Measurements from ENCODE around the gene ELFN1.

DNA sequence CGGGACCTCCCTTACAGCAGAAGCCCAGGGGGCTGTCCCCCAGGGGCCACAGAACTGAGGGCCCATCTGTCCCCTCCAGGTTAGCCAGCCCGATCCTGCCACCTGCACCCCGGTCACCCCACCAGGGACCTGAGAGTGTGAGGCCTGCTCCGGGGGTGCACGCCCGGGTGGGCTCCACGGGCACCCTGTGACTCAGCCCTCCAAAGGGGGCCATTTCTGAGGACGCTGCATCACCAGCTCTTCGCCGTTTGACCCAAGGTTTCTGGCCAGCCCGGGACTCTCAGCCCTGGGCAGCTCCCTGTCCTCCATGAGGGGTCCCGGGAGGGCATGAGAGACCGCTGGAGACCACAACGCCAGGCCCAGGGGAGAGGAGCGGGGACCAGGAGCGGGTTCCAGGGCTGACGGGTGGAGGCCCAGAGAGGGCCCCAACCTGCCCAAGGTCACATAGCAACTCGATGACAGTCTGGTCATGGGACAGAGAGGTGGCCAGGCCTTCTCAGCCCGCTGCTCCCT lies 79.3 kb downstream of the ELFN1 start:
- TF ChIP-seq GTF2F1 (IDR thresholded peaks at IDR 0.05; ENCODE audit: low read depth, low read length) (no peak), ZNF224 (CRISPR knock-in tag; IDR thresholded peaks at IDR 0.05) (no peak), POLR2AphosphoS5 (IDR thresholded peaks at IDR 0.05; ENCODE audit: control insufficient read depth, insufficient read depth, low read depth, low read length) (no peak), POLR2A (conservative IDR thresholded peaks at IDR 0.05) (no peak), ZNF444 (CRISPR knock-in tag; IDR thresholded peaks at IDR 0.05) (no peak), TFAP4 (CRISPR knock-in tag; IDR thresholded peaks at IDR 0.05; ENCODE audit: borderline replicate concordance) (no peak), ZSCAN29 (IDR thresholded peaks at IDR 0.05) (no peak), BDP1 (IDR thresholded peaks at IDR 0.05; ENCODE audit: insufficient read depth, insufficient read length) (no peak), XRCC3 (IDR thresholded peaks at IDR 0.05) (no peak), EZH2 (IDR thresholded peaks at IDR 0.05; ENCODE audit: borderline replicate concordance, low read depth, low read length) (no peak), NR3C1 (CRISPR knock-in tag; IDR thresholded peaks at IDR 0.05) (no peak), EP300 (IDR thresholded peaks at IDR 0.05; ENCODE audit: low read length) (no peak), ZFX (CRISPR knock-in tag; IDR thresholded peaks at IDR 0.05) (no peak)
- TF ChIP-seq, protein P1, sequence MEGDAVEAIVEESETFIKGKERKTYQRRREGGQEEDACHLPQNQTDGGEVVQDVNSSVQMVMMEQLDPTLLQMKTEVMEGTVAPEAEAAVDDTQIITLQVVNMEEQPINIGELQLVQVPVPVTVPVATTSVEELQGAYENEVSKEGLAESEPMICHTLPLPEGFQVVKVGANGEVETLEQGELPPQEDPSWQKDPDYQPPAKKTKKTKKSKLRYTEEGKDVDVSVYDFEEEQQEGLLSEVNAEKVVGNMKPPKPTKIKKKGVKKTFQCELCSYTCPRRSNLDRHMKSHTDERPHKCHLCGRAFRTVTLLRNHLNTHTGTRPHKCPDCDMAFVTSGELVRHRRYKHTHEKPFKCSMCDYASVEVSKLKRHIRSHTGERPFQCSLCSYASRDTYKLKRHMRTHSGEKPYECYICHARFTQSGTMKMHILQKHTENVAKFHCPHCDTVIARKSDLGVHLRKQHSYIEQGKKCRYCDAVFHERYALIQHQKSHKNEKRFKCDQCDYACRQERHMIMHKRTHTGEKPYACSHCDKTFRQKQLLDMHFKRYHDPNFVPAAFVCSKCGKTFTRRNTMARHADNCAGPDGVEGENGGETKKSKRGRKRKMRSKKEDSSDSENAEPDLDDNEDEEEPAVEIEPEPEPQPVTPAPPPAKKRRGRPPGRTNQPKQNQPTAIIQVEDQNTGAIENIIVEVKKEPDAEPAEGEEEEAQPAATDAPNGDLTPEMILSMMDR (IDR thresholded peaks at IDR 0.05 in 2 of 3, conservative IDR thresholded peaks at IDR 0.05 in 1 of 3; ENCODE audit: insufficient read depth in 2 of 3, low read depth in 1 of 3, low read length in 3 of 3) = no peak
